H9 (cell line): ENCODE results near the gene ASB18. TPM values are rescaled to one million over a fixed set of nuclear protein-coding genes. Genes with fewer than 3 reads are reported as not detected.

ENCODE experiments used
- DNase-seq: peaks from one replicate; pipeline ENCODE4 v3.0.0-alpha.2; 2017
- H2AFZ ChIP-seq: one replicate; pipeline ENCODE4 v1.6.1; 2013; ENCODE audit warnings: mild to moderate bottlenecking, low read length, control low read depth, moderate library complexity
- H2AK5ac ChIP-seq: 2 replicates; pipeline ENCODE4 v1.6.1; 2013; ENCODE audit warnings: low read length, control low read depth, mixed read lengths; ENCODE audit not compliant: insufficient read length
- H2BK120ac ChIP-seq: one replicate; pipeline ENCODE4 v1.6.1; 2013; ENCODE audit warnings: low read depth, mild to moderate bottlenecking, low read length, control low read depth, inconsistent platforms; ENCODE audit not compliant: poor library complexity, severe bottlenecking
- H2BK12ac ChIP-seq: 2 replicates; pipeline ENCODE4 v1.6.1; 2013; ENCODE audit warnings: low read length, control low read depth, mixed read lengths, low read depth; ENCODE audit not compliant: insufficient read length
- H2BK15ac ChIP-seq: 2 replicates; pipeline ENCODE4 v1.6.1; 2013; ENCODE audit warnings: low read depth, low read length, control low read depth
- H2BK20ac ChIP-seq: one replicate; pipeline ENCODE4 v1.6.1; 2013; ENCODE audit warnings: low read depth, mild to moderate bottlenecking, low read length, control low read depth, inconsistent platforms; ENCODE audit not compliant: poor library complexity, severe bottlenecking
- H2BK5ac ChIP-seq: 2 replicates; pipeline ENCODE4 v1.6.1; 2013; ENCODE audit warnings: low read length, control low read depth, mixed read lengths; ENCODE audit not compliant: insufficient read length
- H3K14ac ChIP-seq: 2 replicates; pipeline ENCODE4 v1.6.1; 2013; ENCODE audit warnings: low read length, control low read depth; ENCODE audit not compliant: insufficient read depth
- H3K18ac ChIP-seq: 2 replicates; pipeline ENCODE4 v1.6.1; 2013; ENCODE audit warnings: low read depth, mild to moderate bottlenecking, mixed read lengths, low read length, control low read depth; ENCODE audit not compliant: insufficient read length
- H3K23ac ChIP-seq: 2 replicates; pipeline ENCODE4 v1.6.1; 2013; ENCODE audit warnings: low read length, control low read depth, mixed read lengths, low read depth; ENCODE audit not compliant: insufficient read length
- H3K23me2 ChIP-seq: 2 replicates; pipeline ENCODE4 v1.6.1; 2013; ENCODE audit warnings: low read depth, mild to moderate bottlenecking, mixed read lengths, low read length, control low read depth; ENCODE audit not compliant: insufficient read length, poor library complexity, severe bottlenecking
- H3K27ac ChIP-seq: 2 replicates; pipeline ENCODE4 v1.5.1; 2013; ENCODE audit warnings: low read length, control low read depth, mixed read lengths, low read depth; ENCODE audit not compliant: insufficient read length
- H3K27me3 ChIP-seq: 2 replicates; pipeline ENCODE4 v1.6.1; 2013; ENCODE audit warnings: low read length, control low read depth, inconsistent platforms; ENCODE audit not compliant: insufficient read depth
- H3K4ac ChIP-seq: 2 replicates; pipeline ENCODE4 v1.6.1; 2013; ENCODE audit warnings: low read depth, mild to moderate bottlenecking, control low read depth, inconsistent platforms, low read length, moderate library complexity
- H3K4me1 ChIP-seq: 2 replicates; pipeline ENCODE4 v1.6.1; 2013; ENCODE audit warnings: low read length, control low read depth, inconsistent platforms; ENCODE audit not compliant: insufficient read depth
- H3K4me2 ChIP-seq: 2 replicates; pipeline ENCODE4 v1.6.1; 2013; ENCODE audit warnings: low read length, control low read depth, mixed read lengths; ENCODE audit not compliant: insufficient read length, insufficient read depth
- H3K56ac ChIP-seq: 2 replicates; pipeline ENCODE4 v1.6.1; 2013; ENCODE audit warnings: low read depth, mild to moderate bottlenecking, mixed read lengths, low read length, control low read depth; ENCODE audit not compliant: insufficient read length
- H3K79me1 ChIP-seq: 2 replicates; pipeline ENCODE4 v1.6.1; 2013; ENCODE audit warnings: low read depth, mild to moderate bottlenecking, moderate library complexity, low read length, control low read depth, inconsistent platforms; ENCODE audit not compliant: insufficient read depth, poor library complexity, severe bottlenecking
- H3K79me2 ChIP-seq: 2 replicates; pipeline ENCODE4 v1.6.1; 2013; ENCODE audit warnings: low read length, control low read depth, inconsistent platforms; ENCODE audit not compliant: insufficient read depth
- H3K9ac ChIP-seq: 2 replicates; pipeline ENCODE4 v1.6.1; 2013; ENCODE audit warnings: low read length, control low read depth, mixed read lengths; ENCODE audit not compliant: insufficient read length; ENCODE audit errors: extremely low read depth
- H3K9me3 ChIP-seq: one replicate; pipeline ENCODE4 v1.6.1; 2013; ENCODE audit warnings: low read depth, low read length, inconsistent platforms; ENCODE audit not compliant: control insufficient read depth
- H3T11ph ChIP-seq: one replicate; pipeline ENCODE4 v1.6.1; 2013; ENCODE audit warnings: mild to moderate bottlenecking, low read length, control low read depth, inconsistent platforms
- H4K20me1 ChIP-seq: one replicate; pipeline ENCODE4 v1.6.1; 2013; ENCODE audit not compliant: control insufficient read depth, insufficient read length, insufficient read depth
- H4K5ac ChIP-seq: 2 replicates; pipeline ENCODE4 v1.6.1; 2013; ENCODE audit warnings: low read depth, mild to moderate bottlenecking, mixed read lengths, low read length, control low read depth; ENCODE audit not compliant: insufficient read length
- H4K8ac ChIP-seq: replicated peaks from 2 replicates; pipeline ENCODE4 v1.6.1; 2013; ENCODE audit warnings: low read length, control low read depth, mixed read lengths, low read depth; ENCODE audit not compliant: insufficient read length
- H4K91ac ChIP-seq: 2 replicates; pipeline ENCODE4 v1.6.1; 2013; ENCODE audit warnings: low read depth, mild to moderate bottlenecking, moderate library complexity, mixed read lengths, low read length, control low read depth; ENCODE audit not compliant: insufficient read length
- H3K27ac Mint-ChIP-seq, 3 experiments: 2 replicates in 2 of 3; 3 replicates in 1 of 3; pipeline ENCODE4 v1.8.0; 2020 to 2021; ENCODE audit warnings: mixed read lengths in 3 of 3, mild to moderate bottlenecking in 1 of 3, moderate library complexity in 1 of 3
- H3K27me3 Mint-ChIP-seq: 2 replicates; pipeline ENCODE4 v1.8.0; 2021; ENCODE audit warnings: low read depth, mild to moderate bottlenecking, moderate library complexity, mixed read lengths
- H3K36me3 Mint-ChIP-seq, 3 experiments: 2 replicates in 2 of 3; 3 replicates in 1 of 3; pipeline ENCODE4 v1.8.0; 2020 to 2021; ENCODE audit warnings: low read depth in 3 of 3, mixed read lengths in 3 of 3; ENCODE audit not compliant: insufficient read depth in 1 of 3
- H3K4me1 Mint-ChIP-seq, 2 experiments: 2 replicates each; pipeline ENCODE4 v1.8.0; 2020; ENCODE audit warnings: mixed read lengths in 2 of 2
- H3K4me3 Mint-ChIP-seq, 2 experiments: 2 replicates in 1 of 2; 3 replicates in 1 of 2; pipeline ENCODE4 v1.8.0; 2020 to 2021; ENCODE audit warnings: mild to moderate bottlenecking in 2 of 2, mixed read lengths in 2 of 2, moderate library complexity in 1 of 2
- H3K9me3 Mint-ChIP-seq, 2 experiments: 2 replicates in 1 of 2; 3 replicates in 1 of 2; pipeline ENCODE4 v1.8.0; 2020; ENCODE audit warnings: mild to moderate bottlenecking in 2 of 2, mixed read lengths in 2 of 2, moderate library complexity in 1 of 2
- CTCF ChIP-seq: fragments of 200-600 bp; sonication (generic); conservative IDR thresholded peaks from 3 replicates; pipeline ENCODE4 v1.8.0; 2021; ENCODE audit warnings: antibody characterized with exemption, mild to moderate bottlenecking
- WGBS: extraction: QIAGEN DNeasy Blood & Tissue Kit; methylation state at CpG from one replicate; pipeline ENCODE4 v1.1.7; 2013; ENCODE audit warnings: missing lambda C conversion rate, low lambda C conversion rate, mixed read lengths; ENCODE audit not compliant: insufficient read length; ENCODE audit errors: extremely low coverage; 5-methylcytosine and 5-hydroxymethylcytosine counted together
- total RNA-seq: library from RNA; stranded (reverse); gene quantifications from 2 replicates; pipeline ENCODE4 v1.2.1, GENCODE V29; 2021

The ASB18 gene
- total RNA-seq, 1 experiment from 2014 or later, result not detected

GRCh38 chr2:236295481-236295880 lies 31.3 kb upstream of the ASB18 start:
- no peak overlapping the region for H3K27ac ChIP-seq
- no peak overlapping the region for H3K23ac ChIP-seq
- H3K4me2 ChIP-seq, result no peak overlapping the region
- no peak overlapping the region for H3K27ac Mint-ChIP-seq
- H4K20me1 ChIP-seq, result no peaks in the 10 kb centered on the region
- H3K79me2 ChIP-seq, result no peaks in the 10 kb centered on the region
- no peak overlapping the region for H3K14ac ChIP-seq
- no peak overlapping the region for H3K4ac ChIP-seq
- H3K79me1 ChIP-seq, result no peaks in the 10 kb centered on the region
- H2BK15ac ChIP-seq, result no peak overlapping the region
- no peaks in the 10 kb centered on the region for H3K9me3 Mint-ChIP-seq
- H3K56ac ChIP-seq, result no peak overlapping the region
- no peaks in the 10 kb centered on the region for H3K36me3 Mint-ChIP-seq
- H2BK20ac ChIP-seq, result no peak overlapping the region
- no peak overlapping the region for H4K8ac ChIP-seq
- H3K23me2 ChIP-seq, result no peaks in the 10 kb centered on the region
- no peaks in the 10 kb centered on the region for H3K9me3 ChIP-seq
- H3K27me3 Mint-ChIP-seq, result peaks cover 28% of the 10 kb centered on the region
- H3K27me3 ChIP-seq, result no peaks in the 10 kb centered on the region
- no peak overlapping the region for H3K4me3 Mint-ChIP-seq
- H3T11ph ChIP-seq, result no peak overlapping the region
- TF ChIP-seq CTCF, result no peak
- H3K18ac ChIP-seq, result no peak overlapping the region
- no peak overlapping the region for H2BK120ac ChIP-seq
- no peak overlapping the region for H4K5ac ChIP-seq
- WGBS, result no CpG with 5 or more reads among the region's 8 CpGs
- no peaks in the 10 kb centered on the region for H3K4me1 ChIP-seq
- DNase-seq, result no peak
- H2AFZ ChIP-seq, result no peak overlapping the region
- H3K9ac ChIP-seq, result no peak overlapping the region
- no peak overlapping the region for H2BK5ac ChIP-seq
- H4K91ac ChIP-seq, result no peak overlapping the region
- H3K4me1 Mint-ChIP-seq, result no peaks in the 10 kb centered on the region
- H2AK5ac ChIP-seq, result no peak overlapping the region
- H2BK12ac ChIP-seq, result no peak overlapping the region
